ENCODE results near the gene HGS.

The HGS gene

GRCh38 chr17:81687770-81688541 lies 4.1 kb downstream of the HGS start:
- no peak for FAIRE-seq

GRCh38 chr17:81688616-81689015 lies 4.8 kb downstream of the HGS start:
- FAIRE-seq: no peak

- no peak for FAIRE-seq
These were observed 6.3 kb downstream of the HGS start for GRCh38 chr17:81690066-81690465.

GRCh38 chr17:81690549-81690948 lies 6.7 kb downstream of the HGS start:
- FAIRE-seq: no peak

GRCh38 chr17:81691196-81691595 lies 7.4 kb downstream of the HGS start:
- no peak for FAIRE-seq

GRCh38 chr17:81691608-81692007 lies 7.8 kb downstream of the HGS start:
- FAIRE-seq: no peak

- no peak for FAIRE-seq
These were observed 9.8 kb downstream of the HGS start for GRCh38 chr17:81693509-81694210.

GRCh38 chr17:81694810-81695209 lies 11.0 kb downstream of the HGS start:
- FAIRE-seq: no peak

GRCh38 chr17:81695211-81695610 lies 11.4 kb downstream of the HGS start:
- FAIRE-seq: no peak

GRCh38 chr17:81695801-81696200 lies 12.0 kb downstream of the HGS start:
- FAIRE-seq: no peak

GRCh38 chr17:81696218-81696941 lies 12.6 kb downstream of the HGS start:
- no peak for FAIRE-seq

- no peak for FAIRE-seq
These were observed 13.6 kb downstream of the HGS start for GRCh38 chr17:81697261-81698044.

GRCh38 chr17:81700353-81701287 lies 16.8 kb downstream of the HGS start:
- no peak for FAIRE-seq

GRCh38 chr17:81701288-81702071 lies 17.7 kb downstream of the HGS start:
- FAIRE-seq: no peak

GRCh38 chr17:81702934-81703746 lies 19.3 kb downstream of the HGS start, which contains the start of gene MRPL12:
TSS of gene MRPL12 (plus strand) at chr17:81703367. CDS start at chr17:81703502, 135 bp downstream.
- FAIRE-seq: no peak

- no peak for FAIRE-seq
These were observed 20.2 kb downstream of the HGS start for GRCh38 chr17:81703747-81704654.

- no peak for FAIRE-seq
These were observed 21.9 kb downstream of the HGS start for GRCh38 chr17:81705518-81706231.

- FAIRE-seq: no peak
These were observed 22.4 kb downstream of the HGS start for GRCh38 chr17:81706232-81706611.
